Stimulated activated CD8-positive, alpha-beta memory T cell treated with anti-CD3 and anti-CD28 coated beads, Interleukin-15, amount 100 ng/mL, for 4 hours (primary cell): ENCODE results near the gene PAFAH2.

Source experiments
- DNase-seq, 2 donors: peaks; one replicate each; pipeline ENCODE4 v3.0.0-alpha.2; 2020; ENCODE audit warnings: low read depth in 2 of 2

PAFAH2 gene

DNA sequence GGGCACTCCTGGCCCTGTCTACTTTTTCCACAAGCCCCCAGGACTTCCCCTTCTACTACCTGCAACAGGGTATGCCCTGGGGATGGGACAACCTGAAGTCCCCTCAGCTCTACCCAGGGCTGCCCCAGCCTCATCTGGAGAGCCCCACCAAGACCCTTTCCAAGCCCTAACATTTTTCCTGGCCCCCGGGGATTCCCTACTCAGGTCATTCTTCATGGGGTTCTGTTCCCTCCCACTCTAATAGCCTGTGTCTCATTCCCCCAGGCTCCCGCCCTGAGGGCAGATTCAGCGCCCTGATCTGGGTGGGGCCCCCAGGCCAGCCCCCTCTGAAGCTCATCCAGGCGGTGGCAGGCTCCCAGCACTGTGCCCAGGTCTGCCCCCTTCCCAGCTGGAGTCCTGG is 33.3 kb upstream of the PAFAH2 start:
- DNase-seq = no peak

DNA sequence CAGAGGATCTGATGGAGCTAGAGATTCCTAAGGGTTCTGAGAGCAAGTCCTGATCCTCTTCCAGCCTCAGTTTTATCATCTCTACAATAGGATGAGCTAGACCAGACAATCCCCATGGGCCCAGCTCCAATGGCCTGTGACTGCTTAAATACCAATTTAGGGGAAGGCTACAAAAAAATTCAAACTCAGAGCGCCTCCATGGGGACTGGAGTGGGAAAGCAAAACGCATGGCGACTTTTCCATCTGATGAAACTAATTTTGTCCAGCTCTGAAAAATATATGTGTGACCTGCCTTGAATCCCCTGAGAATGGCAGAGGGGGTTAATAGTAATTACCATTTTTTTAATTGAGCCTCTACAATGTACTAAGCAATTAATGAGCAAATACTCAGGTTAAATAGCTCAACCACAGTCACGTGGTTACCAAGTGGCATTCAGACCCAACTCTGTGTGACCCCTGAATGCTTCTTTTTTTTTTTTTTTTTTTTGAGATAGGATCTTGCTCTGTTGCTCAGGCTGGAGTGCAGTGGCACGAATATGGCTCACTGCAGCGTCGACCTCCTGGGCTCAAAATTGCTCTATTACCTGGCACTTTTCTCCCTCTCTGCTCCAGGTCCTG is 32.1 kb upstream of the PAFAH2 start:
- DNase-seq = no peak

DNA sequence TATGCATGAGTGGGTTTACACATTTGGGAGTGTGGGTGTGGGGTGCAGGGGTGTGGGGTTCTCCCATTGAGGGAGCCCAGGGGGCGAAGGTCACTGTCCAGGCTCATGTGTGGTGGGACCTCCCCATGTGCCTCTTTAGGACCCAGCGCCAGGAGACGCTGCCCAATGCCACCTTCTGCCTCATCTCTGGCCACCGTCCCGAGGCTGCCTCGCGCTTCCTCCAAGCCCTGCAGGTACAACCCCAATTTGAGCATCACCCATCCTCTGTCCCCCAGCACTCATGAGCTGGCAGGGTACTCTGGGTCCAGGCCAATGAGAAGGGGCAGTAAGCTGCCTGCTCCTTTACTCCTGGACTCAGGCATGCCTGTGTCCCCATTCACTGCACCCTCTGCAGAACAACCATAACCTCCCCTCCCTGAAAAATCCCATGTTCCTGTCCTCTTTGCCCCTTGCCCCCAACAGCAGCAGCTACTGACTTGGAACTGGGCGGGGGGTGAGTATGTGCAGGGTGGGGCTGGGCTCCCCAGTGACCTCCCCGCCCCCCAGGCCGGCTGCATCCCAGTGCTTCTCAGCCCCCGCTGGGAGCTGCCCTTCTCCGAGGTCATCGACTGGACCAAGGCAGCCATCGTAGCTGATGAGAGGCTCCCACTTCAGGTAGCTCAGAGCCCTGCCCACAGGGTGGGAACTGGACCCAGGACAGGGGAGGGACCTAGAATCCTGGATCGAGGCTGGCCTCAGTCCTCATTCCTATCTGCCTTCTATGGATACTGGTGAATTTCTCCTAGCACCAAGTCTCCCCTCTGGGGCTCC is 31.4 kb upstream of the PAFAH2 start:
- DNase-seq = no peak

DNA sequence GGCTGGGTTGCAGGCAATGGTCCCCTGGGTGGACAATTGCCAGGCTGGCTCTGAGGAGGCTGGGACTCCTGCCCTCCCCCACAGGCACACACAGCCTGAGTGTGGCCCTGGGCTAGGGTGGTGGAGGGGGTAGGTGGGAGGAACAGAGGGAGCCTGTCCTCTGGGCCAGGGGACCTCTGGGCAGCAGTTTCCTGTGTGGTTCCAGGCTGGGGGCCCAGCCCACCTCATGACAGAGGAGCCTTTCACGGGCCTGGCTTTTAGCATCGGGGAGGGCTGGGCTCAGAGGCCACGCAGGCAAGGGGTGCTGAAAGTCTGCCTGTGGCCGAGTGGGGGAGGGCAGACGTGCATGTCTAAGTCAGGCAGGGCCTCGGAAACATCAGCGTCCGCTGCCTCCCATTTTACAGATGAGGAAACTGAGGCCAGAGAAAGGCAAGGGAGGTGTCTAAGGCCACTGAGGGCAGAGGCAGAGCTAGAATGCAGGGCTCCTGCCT is 30.7 kb upstream of the PAFAH2 start:
- DNase-seq = no peak

DNA sequence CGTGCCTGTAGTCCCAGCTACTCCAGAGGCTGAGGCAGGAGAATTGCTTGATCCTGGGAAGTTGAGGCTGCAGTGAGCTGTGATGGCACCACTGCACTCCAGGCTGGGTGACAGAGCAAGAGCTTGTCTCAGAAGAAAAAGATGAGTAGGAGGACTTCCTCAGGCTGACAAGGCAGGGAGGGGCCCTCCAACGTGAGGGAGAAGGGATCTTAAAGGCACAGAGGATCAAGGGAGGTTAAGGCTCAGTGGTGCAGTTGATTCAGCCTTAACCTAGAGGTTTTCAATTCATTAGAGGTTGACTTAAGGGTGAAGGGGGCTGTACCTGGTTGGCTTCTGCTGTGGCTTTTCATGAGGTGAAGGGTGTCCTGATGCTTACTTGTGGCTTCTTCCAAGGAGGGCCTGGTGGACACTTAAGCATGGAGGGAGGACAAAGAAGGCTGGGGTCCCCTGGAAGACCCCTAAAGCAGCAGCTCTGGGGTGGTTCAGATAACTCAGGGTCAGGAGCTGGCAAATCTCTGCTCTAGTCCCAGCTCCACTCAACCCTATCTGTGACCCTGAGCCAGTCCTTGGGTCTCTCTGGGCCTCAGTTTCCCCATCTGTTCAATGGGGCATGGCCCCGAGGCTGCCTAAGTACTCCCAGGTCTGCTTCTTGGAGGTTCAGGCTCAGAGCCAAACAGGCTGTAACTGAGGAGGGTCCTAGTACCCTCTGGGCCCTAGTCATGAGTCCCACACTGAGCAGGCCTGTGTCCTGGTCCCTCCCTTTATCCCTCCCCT is 30.0 kb upstream of the PAFAH2 start:
- DNase-seq = no peak

DNA sequence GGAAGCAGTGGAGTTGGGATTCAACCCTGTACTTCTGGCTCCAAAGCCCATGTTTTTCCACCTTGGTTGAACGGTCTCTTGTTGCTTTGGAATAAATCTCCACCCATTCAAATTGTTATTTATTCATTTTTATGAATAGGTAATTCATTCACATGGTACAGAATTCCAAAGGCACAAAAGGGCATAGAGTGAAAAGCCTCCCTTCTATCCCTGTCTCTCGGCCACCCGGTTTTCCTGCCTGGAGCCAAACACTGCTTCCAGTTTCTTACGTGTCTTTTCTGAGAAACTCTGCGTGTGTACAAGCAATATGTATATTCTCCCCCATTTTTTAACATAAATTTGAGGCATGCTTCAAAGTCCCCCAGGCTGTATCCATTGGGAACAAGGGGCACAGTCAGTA is 27.7 kb upstream of the PAFAH2 start:
- DNase-seq = no peak

DNA sequence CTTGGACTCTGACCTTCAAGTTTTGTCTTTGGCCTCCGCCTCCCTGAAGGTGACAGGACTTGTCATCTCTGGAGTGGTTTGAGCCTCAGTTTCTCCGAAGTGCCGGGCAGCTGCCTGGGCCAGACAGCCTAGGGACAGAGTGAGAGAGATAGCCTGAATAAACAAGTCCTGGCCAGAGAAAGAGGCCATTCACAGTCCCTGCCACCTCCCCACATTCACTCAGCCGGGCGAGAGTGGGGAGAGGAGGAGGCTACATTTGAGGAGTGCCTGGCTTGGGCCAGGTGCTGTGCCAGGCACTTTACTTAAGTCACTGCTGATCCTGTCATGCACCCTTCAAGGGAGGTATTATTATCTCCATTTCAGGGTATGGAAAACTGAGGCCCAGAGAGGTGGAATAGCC is 27.2 kb upstream of the PAFAH2 start:
- DNase-seq = no peak

DNA sequence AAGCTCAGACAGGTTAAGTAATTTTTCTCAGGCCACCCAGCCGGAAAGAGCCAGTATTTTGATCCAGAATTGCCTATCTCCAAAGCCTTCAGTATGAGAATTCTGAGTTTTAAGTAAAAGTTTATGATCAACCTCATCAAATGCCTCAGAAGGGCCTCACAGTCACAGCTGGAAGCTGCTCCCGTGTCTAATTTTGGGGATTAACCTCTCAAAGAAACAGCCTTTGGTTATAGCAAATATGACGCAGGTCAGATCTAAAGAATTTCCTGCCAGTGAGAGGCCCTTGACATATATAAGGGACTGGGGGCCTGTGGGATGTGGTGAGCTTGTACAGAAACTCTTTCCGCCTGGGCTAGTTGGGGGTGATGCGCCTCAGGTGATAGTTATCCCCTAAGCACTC is 26.0 kb upstream of the PAFAH2 start:
- DNase-seq = no peak

DNA sequence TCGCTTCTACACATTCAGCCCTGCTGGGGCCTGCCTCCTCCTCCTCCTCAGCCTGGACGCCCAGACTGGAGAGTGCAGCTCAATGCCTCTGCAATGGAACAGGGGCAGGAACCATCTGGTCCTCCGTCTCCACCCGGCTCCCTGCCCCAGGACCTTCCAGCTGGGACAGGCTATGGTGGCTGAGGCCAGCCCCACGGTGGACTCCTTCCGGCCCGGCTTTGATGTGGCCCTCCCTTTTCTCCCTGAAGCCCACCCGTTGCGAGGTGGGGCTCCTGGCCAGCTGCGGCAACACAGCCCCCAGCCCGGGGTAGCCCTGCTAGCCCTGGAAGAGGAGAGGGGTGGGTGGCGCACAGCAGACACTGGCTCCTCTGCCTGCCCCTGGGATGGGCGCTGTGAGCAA is 25.1 kb upstream of the PAFAH2 start:
- DNase-seq = no peak

DNA sequence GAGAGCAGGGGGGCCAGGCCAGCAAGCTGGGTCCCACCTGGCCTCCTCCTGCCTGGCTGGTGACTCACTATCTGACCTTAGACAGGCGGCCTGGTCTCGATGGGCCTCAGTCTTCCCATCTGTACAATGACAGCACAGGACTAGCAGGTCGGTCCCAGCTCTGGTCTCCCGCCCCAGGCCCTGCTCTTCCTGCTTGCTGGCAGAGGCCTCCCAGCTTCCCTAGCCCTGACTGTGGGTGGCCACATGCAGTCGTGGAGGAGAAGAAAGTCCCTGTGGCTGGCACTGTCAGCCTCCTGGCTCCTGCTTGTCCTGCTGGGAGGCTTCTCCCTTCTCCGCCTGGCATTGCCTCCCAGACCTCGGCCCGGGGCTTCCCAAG is 24.5 kb upstream of the PAFAH2 start:
- DNase-seq = no peak

DNA sequence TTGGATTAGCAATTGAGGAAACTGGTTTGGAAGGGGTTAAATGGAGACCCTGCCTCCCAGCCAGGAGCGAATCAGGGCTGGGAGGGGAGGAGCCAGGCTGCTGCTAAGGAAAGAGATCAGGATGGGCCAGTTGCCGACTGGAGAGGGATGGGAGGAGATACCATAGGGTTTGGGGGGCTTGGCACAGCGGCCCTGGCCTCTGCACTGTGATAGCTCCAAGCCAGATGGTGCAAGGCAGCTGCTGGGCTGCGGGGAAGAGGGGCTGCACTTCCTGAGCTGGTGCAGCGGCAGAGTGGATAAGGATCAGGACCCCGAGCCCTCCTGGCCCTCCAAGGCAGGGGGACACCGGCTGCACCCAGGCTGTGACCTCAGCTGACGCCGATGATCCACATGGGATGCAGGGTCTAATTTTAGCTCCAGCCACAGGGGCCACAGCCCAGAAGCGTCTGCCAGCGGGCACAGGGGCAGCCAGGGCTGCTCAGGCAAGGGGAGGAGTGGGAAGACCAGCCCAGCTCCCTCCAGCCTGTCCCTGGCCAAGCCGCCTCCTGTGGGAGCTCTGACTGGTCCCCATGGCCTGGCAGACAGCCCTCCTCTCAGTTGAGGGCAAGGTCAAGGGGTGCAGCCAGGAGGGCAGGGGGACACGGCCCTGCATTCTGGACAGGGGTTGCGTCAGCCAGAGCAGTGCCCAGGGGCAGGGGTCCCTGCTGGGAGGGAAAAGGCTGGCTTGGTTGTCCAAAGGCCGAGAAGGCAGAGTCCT is 24.0 kb upstream of the PAFAH2 start, which contains the start of gene EXTL1:
TSS of gene EXTL1 (plus strand) at position 129 of the 757 bp plus-strand sequence. CDS start 872 bp downstream, outside the sequence.
- no peak for DNase-seq

DNA sequence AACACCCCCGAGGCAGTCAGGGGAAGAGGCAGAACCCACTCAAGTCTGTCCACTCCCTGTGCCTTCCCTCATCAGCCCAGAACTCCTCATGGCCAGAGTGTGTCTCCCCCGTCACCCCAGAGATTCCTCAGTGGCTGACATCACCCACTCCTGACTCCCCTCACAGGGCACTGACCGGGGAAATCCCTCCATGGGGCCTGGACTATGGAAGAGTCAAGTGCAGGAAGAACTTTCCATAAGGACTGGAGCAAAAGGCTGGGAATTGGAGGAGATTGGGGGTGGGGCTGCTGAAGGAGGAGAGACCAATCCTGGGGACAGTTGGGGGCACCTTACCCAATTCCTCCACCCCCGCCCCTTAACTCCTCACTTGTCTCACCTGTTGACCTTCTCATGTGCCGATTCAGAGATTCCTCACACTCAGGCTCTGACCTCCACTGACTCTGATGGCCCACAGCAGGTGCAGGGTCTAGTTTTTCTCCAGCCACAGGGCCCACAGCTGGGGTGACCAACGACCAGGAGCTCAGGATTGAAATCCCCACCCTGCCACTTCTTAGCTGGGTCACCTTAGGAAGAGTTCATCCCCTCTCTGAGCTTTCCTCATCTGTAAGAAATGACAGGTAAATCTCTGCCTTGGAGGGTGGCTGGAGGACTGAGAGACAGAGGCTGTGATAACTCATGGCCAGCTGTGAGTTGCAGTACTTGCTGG is 23.2 kb upstream of the PAFAH2 start:
- no peak for DNase-seq

DNA sequence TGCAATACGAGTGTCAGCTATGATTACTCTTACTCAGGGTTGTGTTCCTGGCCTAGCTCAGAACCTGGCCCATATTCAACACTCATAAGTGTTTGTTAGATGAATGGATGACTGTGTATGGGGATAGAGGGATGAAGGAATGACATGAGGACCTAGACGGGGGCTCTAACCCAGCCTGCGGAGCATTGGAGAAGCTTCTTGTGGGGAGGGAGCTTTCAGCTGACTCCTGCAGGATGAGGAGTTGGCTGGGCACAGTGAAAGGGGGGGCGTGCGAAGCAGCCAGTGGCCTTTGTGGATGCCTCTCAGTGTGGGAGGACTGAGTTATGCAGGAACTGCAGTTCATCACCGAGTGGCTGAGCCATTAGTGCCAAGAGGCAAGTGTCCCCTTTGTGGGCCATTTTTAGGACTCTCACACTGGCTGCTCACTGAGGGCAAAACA is 22.5 kb upstream of the PAFAH2 start:
- DNase-seq = no peak

DNA sequence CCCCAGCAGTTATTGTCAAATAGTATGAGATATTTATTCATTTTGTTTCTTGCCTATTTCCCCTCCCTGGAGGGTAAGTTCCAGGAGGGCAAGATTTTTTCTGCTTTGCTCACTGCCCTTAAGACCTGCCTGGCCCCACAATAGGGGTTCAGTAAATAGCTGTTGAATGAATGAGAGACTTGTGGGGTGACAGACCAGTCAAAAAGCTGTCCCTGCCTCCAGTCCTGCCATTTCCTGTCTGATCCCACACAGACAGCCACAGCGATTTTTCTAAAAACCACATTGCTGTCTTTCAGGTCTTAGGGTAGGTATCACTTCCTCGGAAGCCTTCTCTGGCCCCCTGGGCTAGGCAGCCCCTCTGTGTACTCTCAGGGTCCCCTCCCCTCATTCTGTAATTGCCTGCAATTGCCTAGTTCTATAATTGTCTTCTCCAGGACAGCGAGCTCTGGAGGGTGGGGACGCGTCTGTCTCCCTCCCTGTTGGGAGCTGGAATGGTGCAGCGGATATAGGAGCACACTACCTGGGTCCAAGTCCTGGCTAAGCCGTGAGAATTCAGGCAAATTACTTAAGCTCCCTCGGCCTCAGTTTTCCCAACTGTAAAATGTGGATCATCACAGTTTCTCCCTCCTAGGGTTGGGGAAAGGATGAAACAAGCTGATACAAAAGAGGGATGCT is 21.9 kb upstream of the PAFAH2 start:
- DNase-seq = no peak

DNA sequence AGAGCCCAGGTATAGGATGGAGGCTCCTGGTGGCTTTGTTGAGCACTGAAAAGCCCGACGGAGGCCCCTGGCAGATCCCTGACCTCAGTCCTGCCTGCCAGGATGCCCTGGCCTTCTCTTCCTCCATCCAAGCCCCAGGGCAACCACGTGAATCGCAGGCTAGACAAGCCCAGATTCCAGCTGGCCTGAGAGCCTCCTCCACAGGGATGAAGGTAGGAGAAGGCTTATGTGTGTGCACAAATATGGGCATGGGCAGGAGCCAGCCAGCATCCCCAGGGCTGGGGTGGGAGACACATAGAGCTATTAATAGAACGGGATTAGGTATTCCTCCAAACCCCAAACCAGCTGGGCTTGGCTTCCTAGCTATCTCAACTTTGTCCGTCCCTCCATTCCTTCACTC is 19.7 kb upstream of the PAFAH2 start:
- no peak for DNase-seq

DNA sequence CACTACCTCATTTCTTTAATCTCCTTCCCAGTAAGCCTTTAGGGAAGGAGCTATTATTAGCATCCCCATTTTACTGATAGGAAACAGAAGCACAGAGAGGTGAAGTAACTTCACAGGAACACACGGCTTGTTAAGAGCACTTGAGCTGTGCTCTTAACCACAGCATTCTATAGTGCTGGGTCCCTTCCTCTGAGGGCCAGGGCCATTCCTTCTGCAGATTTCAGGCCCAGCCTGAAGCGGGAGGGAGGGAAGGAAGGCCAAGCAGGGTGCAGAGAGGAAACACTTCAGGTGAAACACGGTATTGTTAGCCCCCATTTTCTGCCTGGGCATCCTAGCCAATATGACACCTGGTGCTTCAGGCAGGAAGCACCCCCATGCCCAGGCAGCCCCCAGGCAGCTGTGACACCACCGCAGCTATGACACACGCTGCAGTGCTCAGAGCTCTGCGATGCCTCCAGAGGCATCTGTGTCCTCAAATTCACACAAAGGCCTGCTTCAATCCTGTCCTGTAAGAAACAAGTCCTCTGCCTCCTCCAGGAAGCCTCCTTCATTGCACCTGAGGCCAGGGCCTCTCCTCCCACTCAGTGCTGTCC is 19.2 kb upstream of the PAFAH2 start:
- DNase-seq = no peak

DNA sequence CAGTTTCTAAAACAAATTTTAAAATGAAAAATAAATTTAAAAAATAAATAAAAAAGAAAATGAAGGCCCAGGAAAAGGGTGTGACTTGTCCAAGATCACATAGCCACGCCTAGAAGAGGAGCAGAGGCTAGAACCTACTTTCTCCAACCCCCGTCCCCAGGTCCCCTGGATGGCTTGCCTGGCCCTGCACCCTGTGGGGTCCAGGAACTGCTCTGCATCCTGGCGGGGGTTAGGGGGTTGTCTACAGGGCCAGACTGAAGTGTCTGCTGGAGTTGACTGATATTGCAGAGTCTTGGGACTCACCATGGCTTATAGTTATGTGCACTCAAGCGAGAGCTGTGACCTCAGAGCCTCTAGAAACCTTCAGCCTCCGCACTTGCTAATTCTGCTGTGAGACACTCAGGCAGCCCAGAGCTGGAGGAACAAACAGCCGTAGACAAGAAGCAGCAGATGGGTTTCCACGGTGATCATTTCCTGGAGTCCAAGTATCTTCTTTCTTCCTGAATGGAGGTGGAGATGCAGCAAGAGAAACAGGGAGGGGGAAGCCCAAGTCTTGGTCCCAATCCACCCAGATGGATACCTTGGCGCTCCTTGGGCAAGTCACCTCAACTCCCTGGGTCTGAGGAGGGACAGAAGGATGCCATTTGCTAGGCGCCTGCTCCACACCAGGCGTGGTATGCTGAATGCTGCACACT is 18.5 kb upstream of the PAFAH2 start:
- no peak for DNase-seq

DNA sequence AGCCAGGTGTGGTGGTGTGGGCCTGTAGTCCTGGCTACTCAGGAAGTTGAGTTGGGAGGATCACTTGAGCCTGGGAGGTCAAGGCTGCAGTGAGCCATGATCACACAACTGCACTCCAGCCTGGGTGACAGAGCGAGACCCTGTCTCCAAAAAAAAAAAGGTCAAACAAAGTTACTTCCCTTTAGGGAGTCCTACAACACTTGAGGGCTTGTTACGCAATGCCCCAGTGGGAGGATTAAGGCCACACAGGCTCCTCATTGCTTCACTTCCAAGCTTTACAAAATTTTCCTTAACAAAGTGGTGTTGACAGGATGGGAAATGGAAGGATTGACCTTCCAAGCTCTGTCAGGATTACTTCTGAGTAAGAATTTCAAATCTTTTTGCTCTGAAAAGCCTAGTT is 17.5 kb upstream of the PAFAH2 start:
- DNase-seq = no peak

DNA sequence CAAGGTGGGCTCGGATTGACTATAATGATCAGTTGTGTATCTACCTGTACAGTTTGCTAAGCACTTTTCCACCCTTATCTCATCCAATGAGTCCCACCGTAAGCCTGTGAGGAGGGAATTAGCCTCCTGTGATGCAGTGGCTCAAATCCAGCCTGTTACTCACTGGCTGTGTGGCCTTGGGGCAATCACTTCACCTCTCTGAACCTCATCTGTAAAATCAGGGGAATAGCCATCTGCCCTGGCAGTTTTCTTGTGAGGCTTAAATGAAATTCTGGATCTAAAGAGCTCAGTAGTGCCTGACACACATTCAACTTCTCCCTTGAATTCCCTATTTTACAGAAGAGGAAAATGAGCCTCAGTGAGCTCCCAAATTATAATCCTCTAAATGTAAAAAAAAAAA is 16.3 kb upstream of the PAFAH2 start:
- DNase-seq = no peak

DNA sequence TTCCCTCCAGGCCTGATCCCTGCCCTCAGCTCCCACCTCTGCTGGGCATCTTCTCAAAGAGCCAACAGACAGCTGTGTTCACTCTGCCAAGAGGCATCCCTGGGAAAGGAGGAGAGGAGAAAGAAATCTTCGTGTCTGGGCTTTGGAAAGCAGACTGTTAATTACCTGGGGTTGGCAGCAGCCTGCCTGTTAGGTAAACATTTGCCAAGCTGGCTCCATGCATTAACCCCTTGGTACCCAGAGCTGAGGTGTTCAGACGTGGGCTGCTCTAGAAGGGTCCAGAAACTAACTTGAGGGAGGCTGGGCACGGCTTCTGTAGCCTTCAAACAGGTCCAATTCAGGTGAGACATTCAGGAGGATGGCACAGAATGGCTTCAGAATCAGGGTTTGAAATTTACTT is 15.0 kb upstream of the PAFAH2 start:
- no peak for DNase-seq
